DOHH2 (cell line): Measurements from ENCODE around the gene LRTM2.

Source experiments
- H3F3A ChIP-seq: fragments of 200-600 bp; sonication (generic), shearing (Covaris generic); 2 replicates; pipeline ENCODE4 v1.6.0; 2016; ENCODE audit warnings: antibody characterized with exemption, mild to moderate bottlenecking; ENCODE audit not compliant: control insufficient read depth, insufficient read depth
- H3K27ac ChIP-seq: fragments of 200-600 bp; sonication (generic); 2 replicates; pipeline ENCODE4 v1.5.1; 2014; ENCODE audit warnings: low read depth, mild to moderate bottlenecking, low read length, moderate library complexity
- H3K27me3 ChIP-seq: fragments of 200-600 bp; sonication (generic); 2 replicates; pipeline ENCODE4 v1.6.1; 2014; ENCODE audit warnings: mild to moderate bottlenecking, low read length, mixed read lengths; ENCODE audit not compliant: control insufficient read depth
- H3K36me3 ChIP-seq: fragments of 200-600 bp; sonication (generic); 2 replicates; pipeline ENCODE4 v1.6.1; 2014; ENCODE audit warnings: mild to moderate bottlenecking, low read length, moderate library complexity, mixed read lengths; ENCODE audit not compliant: control insufficient read depth
- H3K4me1 ChIP-seq: fragments of 200-600 bp; sonication (generic); 2 replicates; pipeline ENCODE4 v1.6.1; 2014; ENCODE audit warnings: mild to moderate bottlenecking, low read length, mixed read lengths; ENCODE audit not compliant: control insufficient read depth
- H3K4me2 ChIP-seq: fragments of 200-600 bp; sonication (generic); 2 replicates; pipeline ENCODE4 v1.6.0; 2014; ENCODE audit warnings: mild to moderate bottlenecking, low read length, moderate library complexity
- H3K4me3 ChIP-seq: fragments of 200-600 bp; sonication (generic); 2 replicates; pipeline ENCODE4 v1.5.1; 2014; ENCODE audit warnings: mild to moderate bottlenecking, low read length, mixed read lengths
- H3K79me2 ChIP-seq: fragments of 200-600 bp; sonication (generic); 2 replicates; pipeline ENCODE4 v1.6.1; 2014; ENCODE audit warnings: mild to moderate bottlenecking, low read length, mixed read lengths; ENCODE audit not compliant: control insufficient read depth
- H3K9me2 ChIP-seq: fragments of 200-600 bp; sonication (generic); replicated peaks from 2 replicates; pipeline ENCODE4 v1.6.1; 2014; ENCODE audit warnings: mild to moderate bottlenecking, low read length, mixed read lengths; ENCODE audit not compliant: control insufficient read depth
- H3K9me3 ChIP-seq: fragments of 200-600 bp; sonication (generic); 2 replicates; pipeline ENCODE4 v1.6.1; 2014; ENCODE audit warnings: antibody characterized with exemption, low read length, mixed read lengths; ENCODE audit not compliant: control insufficient read depth, insufficient read depth
- H4K20me1 ChIP-seq: fragments of 200-600 bp; sonication (generic); 2 replicates; pipeline ENCODE4 v1.6.0; 2014; ENCODE audit warnings: low read depth, mild to moderate bottlenecking, antibody characterized with exemption, low read length, moderate library complexity; ENCODE audit not compliant: control insufficient read depth, insufficient read depth
- CTCF ChIP-seq: fragments of 200-600 bp; sonication (generic); IDR thresholded peaks from one replicate; pipeline ENCODE4 v1.5.1; 2014; ENCODE audit warnings: antibody characterized with exemption, mild to moderate bottlenecking, low read depth, low read length; ENCODE audit not compliant: poor library complexity, severe bottlenecking
- EZH2phosphoT487 ChIP-seq: fragments of 200-600 bp; sonication (generic); IDR thresholded peaks from 2 replicates; pipeline ENCODE4 v1.6.1; 2017; ENCODE audit warnings: borderline replicate concordance, mild to moderate bottlenecking, antibody characterized with exemption, low read length, moderate library complexity, mixed read lengths

Gene LRTM2

DNA sequence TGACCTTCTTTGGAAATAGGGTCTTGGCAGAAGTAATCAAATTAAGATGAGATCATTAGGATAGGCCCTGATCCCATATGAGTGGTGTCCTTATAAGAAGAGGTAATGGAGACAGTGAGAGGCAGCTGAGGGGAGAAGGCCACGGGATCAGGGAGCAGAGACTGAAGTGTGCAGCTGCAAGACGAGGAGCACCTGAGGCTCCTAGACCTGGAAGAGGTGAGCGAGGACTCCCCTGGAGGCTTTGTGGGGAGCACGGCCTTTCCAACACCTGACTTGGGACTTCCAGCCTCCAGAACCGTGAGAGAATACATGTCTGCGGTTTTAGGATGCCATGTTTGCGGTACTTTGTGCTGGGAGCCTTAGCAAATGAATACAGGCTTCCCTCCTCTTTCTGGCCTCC lies 37.5 kb downstream of the LRTM2 start:
- H3K79me2 ChIP-seq = no peaks in the 10 kb centered on the region
- no peak overlapping the region for H3K4me2 ChIP-seq
- H3K27me3 ChIP-seq = peaks cover 5% of the 10 kb centered on the region
- no peak overlapping the region for H3K4me3 ChIP-seq
- no peaks in the 10 kb centered on the region for H3F3A ChIP-seq
- H3K36me3 ChIP-seq = no peaks in the 10 kb centered on the region
- TF ChIP-seq EZH2phosphoT487 = no peak
- no peak for TF ChIP-seq CTCF
- H3K9me2 ChIP-seq = no peaks in the 10 kb centered on the region
- no peak overlapping the region for H3K27ac ChIP-seq
- H3K9me3 ChIP-seq = no peaks in the 10 kb centered on the region
- peaks cover 5% of the 10 kb centered on the region for H3K4me1 ChIP-seq
- H4K20me1 ChIP-seq = no peaks in the 10 kb centered on the region

DNA sequence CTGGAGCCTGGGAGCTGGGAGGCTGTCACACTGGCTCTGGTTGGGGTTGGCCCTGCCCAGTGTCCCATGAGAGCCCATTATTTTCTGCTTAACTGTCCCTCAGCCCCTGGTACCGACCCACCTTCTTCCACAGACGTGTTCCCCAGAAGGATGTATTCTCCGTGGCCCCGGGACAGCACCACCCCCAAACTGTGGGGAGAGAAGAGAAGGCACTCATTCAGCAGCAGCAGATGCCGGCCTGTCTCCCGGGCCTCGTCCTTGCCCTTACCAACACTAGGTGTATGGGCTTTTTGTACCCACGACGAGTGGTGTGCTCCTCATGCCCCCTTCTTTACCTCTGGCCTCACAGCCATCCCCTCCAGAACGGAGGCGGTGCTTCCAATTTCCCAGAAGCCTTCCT lies 38.1 kb downstream of the LRTM2 start:
- H3K27ac ChIP-seq = no peak overlapping the region
- no peaks in the 10 kb centered on the region for H3K9me3 ChIP-seq
- H3F3A ChIP-seq = no peaks in the 10 kb centered on the region
- H3K36me3 ChIP-seq = no peaks in the 10 kb centered on the region
- peaks cover 9% of the 10 kb centered on the region for H3K27me3 ChIP-seq
- no peak overlapping the region for H3K4me2 ChIP-seq
- H3K4me3 ChIP-seq = no peak overlapping the region
- H3K4me1 ChIP-seq = peaks cover 5% of the 10 kb centered on the region
- H4K20me1 ChIP-seq = no peaks in the 10 kb centered on the region
- H3K79me2 ChIP-seq = no peaks in the 10 kb centered on the region
- H3K9me2 ChIP-seq = no peaks in the 10 kb centered on the region
- TF ChIP-seq EZH2phosphoT487 (no peak), CTCF (no peak)

- Histone ChIP-seq H3K36me3 (no peaks in the 10 kb centered on the region), H3K4me1 (peaks cover 5% of the 10 kb centered on the region), H3K27me3 (peaks cover 9% of the 10 kb centered on the region), H3K79me2 (no peaks in the 10 kb centered on the region), H3K27ac (no peak overlapping the region), H3K9me3 (no peaks in the 10 kb centered on the region), H3K4me3 (no peak overlapping the region), H3K4me2 (no peak overlapping the region), H4K20me1 (no peaks in the 10 kb centered on the region), H3K9me2 (no peaks in the 10 kb centered on the region), H3F3A (no peaks in the 10 kb centered on the region)
- TF ChIP-seq CTCF (no peak), EZH2phosphoT487 (no peak)
Measured at GRCh38 chr12:1859643-1860042, 39.3 kb downstream of the LRTM2 start.

DNA sequence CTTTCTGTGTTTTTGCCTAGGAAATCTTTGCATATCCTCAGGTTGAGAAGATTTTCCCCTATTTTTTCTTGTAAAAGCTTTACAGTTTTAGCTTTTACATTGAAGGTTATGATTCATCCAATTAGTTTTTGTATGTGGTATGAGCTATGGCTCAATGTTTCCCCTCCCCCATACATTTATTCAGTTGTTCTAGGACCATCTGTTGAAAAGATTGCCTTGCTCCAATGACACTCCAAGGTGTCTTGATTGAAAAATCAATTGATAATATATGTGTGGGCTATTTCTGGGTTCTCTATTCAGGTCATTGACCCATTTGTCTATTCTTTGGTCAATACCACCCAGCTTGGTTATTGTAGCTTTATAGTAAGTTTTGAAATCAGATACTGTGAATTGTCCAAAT lies 42.6 kb downstream of the LRTM2 start:
- no peaks in the 10 kb centered on the region for H3K9me2 ChIP-seq
- peaks cover 9% of the 10 kb centered on the region for H3K27me3 ChIP-seq
- H3K27ac ChIP-seq = no peak overlapping the region
- TF ChIP-seq CTCF (no peak), EZH2phosphoT487 (no peak)
- H3K4me2 ChIP-seq = no peak overlapping the region
- H3K79me2 ChIP-seq = no peaks in the 10 kb centered on the region
- no peaks in the 10 kb centered on the region for H4K20me1 ChIP-seq
- no peak overlapping the region for H3K4me3 ChIP-seq
- no peaks in the 10 kb centered on the region for H3K36me3 ChIP-seq
- no peaks in the 10 kb centered on the region for H3F3A ChIP-seq
- no peaks in the 10 kb centered on the region for H3K9me3 ChIP-seq
- H3K4me1 ChIP-seq = no peaks in the 10 kb centered on the region
